ENCODE measurements around the gene NEUROD6.

Gene NEUROD6

DNA sequence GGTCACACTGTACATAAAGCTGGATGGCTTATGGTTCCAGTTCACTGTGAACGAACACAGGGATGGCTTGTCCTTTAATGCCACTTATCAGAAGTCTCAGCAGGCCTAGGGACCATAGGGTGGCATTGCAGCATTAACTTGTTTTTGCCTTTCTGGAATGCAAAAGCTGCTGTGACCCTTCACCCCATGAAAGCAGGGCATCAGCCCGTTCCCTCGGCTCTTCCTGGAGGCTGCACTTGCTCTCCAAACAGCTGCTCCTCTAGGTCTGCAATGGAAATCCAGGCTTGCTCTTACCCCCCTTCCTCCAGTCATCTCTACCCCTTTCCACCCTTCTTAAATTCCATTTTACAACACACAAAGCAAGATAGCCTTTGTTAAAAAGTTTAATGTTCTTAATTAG, 17.9 kb upstream of the NEUROD6 start:
- DNase-seq (ENCODE audit: extremely low read depth, insufficient read length), result no peak
- Histone ChIP-seq H3K27me3 (replicated peaks; ENCODE audit: control insufficient read depth, insufficient read depth, low read length) (peaks cover 2% of the 10 kb centered on the region; the same call in 1 of the 2 replicates), H3K4me3 (replicated peaks; ENCODE audit: low read depth, low read length) (no peak overlapping the region), H3K36me3 (ENCODE audit: control insufficient read depth, insufficient read depth, low read length) (no peaks in the 10 kb centered on the region)
- TF ChIP-seq, protein P1, sequence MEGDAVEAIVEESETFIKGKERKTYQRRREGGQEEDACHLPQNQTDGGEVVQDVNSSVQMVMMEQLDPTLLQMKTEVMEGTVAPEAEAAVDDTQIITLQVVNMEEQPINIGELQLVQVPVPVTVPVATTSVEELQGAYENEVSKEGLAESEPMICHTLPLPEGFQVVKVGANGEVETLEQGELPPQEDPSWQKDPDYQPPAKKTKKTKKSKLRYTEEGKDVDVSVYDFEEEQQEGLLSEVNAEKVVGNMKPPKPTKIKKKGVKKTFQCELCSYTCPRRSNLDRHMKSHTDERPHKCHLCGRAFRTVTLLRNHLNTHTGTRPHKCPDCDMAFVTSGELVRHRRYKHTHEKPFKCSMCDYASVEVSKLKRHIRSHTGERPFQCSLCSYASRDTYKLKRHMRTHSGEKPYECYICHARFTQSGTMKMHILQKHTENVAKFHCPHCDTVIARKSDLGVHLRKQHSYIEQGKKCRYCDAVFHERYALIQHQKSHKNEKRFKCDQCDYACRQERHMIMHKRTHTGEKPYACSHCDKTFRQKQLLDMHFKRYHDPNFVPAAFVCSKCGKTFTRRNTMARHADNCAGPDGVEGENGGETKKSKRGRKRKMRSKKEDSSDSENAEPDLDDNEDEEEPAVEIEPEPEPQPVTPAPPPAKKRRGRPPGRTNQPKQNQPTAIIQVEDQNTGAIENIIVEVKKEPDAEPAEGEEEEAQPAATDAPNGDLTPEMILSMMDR (IDR thresholded peaks at IDR 0.05; ENCODE audit: insufficient read depth, low read length, poor library complexity, severe bottlenecking), result no peak

DNA sequence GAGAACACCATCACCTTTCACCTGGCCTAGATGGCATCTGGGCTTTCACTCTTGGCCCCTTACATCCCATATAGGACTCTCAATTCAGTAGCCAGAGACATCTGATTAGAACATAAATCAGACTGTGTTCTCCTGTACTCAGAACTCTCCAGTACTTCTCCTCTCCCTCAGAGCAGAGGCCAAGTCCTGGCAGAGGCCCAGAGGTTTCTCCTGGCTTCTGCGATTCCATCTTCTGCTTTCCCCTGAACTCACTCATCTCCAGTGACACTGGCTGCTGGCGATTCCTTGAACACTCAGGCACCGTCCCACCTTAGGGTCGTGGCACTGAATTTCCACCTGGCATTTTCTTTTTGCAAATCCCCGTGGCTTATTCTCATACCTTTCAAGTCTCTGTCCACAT, 4.9 kb upstream of the NEUROD6 start:
- no peak overlapping the region for H3K4me3 ChIP-seq (replicated peaks; ENCODE audit: low read depth, low read length)
- H3K27me3 ChIP-seq (replicated peaks; ENCODE audit: control insufficient read depth, insufficient read depth, low read length), result no peaks in the 10 kb centered on the region
- H3K36me3 ChIP-seq (ENCODE audit: control insufficient read depth, insufficient read depth, low read length), result no peaks in the 10 kb centered on the region
- TF ChIP-seq, protein P1 (IDR thresholded peaks at IDR 0.05; ENCODE audit: insufficient read depth, low read length, poor library complexity, severe bottlenecking), result no peak
- no peak for DNase-seq (ENCODE audit: extremely low read depth, insufficient read length)

DNA sequence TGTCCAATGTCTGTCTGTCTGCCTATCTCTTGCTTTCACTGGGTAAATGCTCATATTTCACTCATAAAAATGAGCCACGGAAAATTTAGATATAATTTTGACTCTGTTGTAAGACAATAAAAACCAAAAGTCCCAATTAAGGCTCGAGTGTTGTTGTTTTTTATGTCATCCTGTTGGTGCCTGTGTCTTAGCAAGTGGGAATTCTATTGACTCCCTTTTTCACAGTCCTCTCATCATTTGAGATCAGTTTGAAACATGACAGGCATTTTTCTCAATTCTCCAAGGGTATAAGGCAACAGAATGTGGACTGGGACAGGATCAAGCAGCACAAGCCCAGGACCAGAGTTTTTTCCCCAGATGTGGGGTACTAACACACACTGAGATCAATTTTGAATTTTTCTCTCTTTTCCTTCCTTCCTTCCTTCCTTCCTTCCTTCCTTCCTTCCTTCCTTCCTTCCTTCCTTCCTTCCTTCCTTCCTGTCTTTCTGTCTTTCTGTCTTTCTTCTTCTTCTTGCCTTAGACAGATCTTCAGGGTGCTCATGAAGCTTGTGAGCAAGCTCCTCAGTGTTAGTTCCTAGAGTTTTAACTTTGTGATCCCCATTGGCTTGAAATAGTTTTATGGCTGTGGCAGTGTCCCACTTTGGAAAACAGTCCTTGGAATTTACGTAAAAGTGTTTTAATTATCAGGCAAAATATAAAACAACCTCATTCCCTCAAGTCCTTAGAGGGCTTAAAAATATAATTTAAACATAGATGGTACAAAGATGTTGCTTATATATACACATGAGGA, 3.2 kb upstream of the NEUROD6 start:
- Histone ChIP-seq H3K4me3 (replicated peaks; ENCODE audit: low read depth, low read length) (no peak overlapping the region), H3K36me3 (ENCODE audit: control insufficient read depth, insufficient read depth, low read length) (no peaks in the 10 kb centered on the region), H3K27me3 (replicated peaks; ENCODE audit: control insufficient read depth, insufficient read depth, low read length) (no peaks in the 10 kb centered on the region)
- no peak for DNase-seq (ENCODE audit: extremely low read depth, insufficient read length)
- TF ChIP-seq, protein P1 (IDR thresholded peaks at IDR 0.05; ENCODE audit: insufficient read depth, low read length, poor library complexity, severe bottlenecking), result no peak

DNA sequence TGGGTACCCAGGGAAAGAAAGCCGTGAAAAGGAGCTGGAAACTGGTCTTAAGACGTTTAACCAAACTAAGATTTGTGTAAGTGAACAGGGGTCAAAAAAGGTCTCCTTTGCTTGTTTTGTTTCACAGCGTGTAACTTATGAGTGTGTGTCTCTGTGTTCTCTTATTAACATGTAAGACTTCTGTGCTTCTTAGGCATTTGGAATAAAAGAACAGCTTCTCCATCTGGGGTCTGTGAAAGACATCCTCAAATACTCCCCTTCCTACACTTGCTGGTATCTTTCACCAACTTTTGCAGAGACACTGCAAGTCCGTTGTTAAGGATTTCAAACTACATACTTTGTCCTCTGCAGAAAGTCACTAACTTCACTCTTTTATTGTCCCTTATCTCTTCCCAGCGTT, 615 bp upstream of the NEUROD6 start:
- TF ChIP-seq, protein P1 (IDR thresholded peaks at IDR 0.05; ENCODE audit: insufficient read depth, low read length, poor library complexity, severe bottlenecking), result no peak
- H3K36me3 ChIP-seq (ENCODE audit: control insufficient read depth, insufficient read depth, low read length), result no peaks in the 10 kb centered on the region
- no peak overlapping the region for H3K4me3 ChIP-seq (replicated peaks; ENCODE audit: low read depth, low read length)
- H3K27me3 ChIP-seq (replicated peaks; ENCODE audit: control insufficient read depth, insufficient read depth, low read length), result no peaks in the 10 kb centered on the region; the same call in 1 of the 2 replicates
- DNase-seq (ENCODE audit: extremely low read depth, insufficient read length), result no peak

DNA sequence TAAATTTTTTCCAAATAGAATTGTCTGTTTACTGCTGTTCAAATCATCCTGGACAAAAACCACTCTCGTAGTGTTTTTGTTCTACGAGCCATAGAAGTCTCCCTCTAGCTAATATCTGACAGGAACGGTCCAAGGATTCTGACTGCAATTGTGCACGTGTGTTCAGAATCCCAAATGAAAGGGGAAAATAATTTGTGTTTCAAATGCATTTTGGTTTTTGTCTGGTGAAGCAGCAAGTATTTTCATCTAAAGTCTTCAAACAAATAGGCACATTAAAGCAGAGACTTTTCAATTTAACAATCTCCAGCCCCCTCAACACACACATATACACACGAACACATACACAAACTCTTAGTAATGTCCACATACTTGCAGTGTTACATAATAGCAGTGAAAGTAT, 475 bp downstream of the NEUROD6 start:
- H3K27me3 ChIP-seq (replicated peaks; ENCODE audit: control insufficient read depth, insufficient read depth, low read length), result no peaks in the 10 kb centered on the region; the same call in 1 of the 2 replicates
- H3K4me3 ChIP-seq (replicated peaks; ENCODE audit: low read depth, low read length), result no peak overlapping the region

More for the DNA sequence above, 475 bp downstream of the NEUROD6 start:
- TF ChIP-seq, protein P1 (IDR thresholded peaks at IDR 0.05; ENCODE audit: insufficient read depth, low read length, poor library complexity, severe bottlenecking), result no peak
- H3K36me3 ChIP-seq (ENCODE audit: control insufficient read depth, insufficient read depth, low read length), result no peaks in the 10 kb centered on the region
- no peak for DNase-seq (ENCODE audit: extremely low read depth, insufficient read length)

All from GM06990 (cell line).